Lower leg skin (tissue), 3 donors: ENCODE data around the gene MKNK1.

Source experiments
- CTCF ChIP-seq, 3 donors: fragments of 450-650 bp; IDR thresholded peaks; one replicate each; pipeline ENCODE4 v1.5.1; 2016; ENCODE audit warnings: antibody characterized with exemption in 3 of 3, mild to moderate bottlenecking in 3 of 3, moderate library complexity in 2 of 3
- POLR2A ChIP-seq, 2 donors: fragments of 450-650 bp; IDR thresholded peaks; one replicate each; pipeline ENCODE4 v1.6.1; 2016 to 2017; ENCODE audit warnings: antibody characterized with exemption in 2 of 2, mild to moderate bottlenecking in 1 of 2, moderate library complexity in 1 of 2

GRCh38 chr1:46525253-46525983 is 78.7 kb downstream of the MKNK1 start:
- TF ChIP-seq CTCF (IDR thresholded peaks at IDR 0.05) (no peak), POLR2A (IDR thresholded peaks at IDR 0.05) (no peak)
